Hematopoietic multipotent progenitor cell treated with erythropoietin and hydrocortisone succinate and interleukin-3 and kit ligand, for 4 days (in vitro differentiated cells): Measurements from ENCODE around the gene MKLN1.
A peak's percentile ranks its signal among the peaks of the same experiment; 100 is the strongest.
"Not testable (repeated sequence)": the region's sequence is repeated elsewhere in the genome, so short reads cannot be mapped to it uniquely, and the experiment has no call there.

Experiments used
- DNase-seq: peaks from one replicate; pipeline ENCODE4 v3.0.0-alpha.2; 2015

MKLN1 gene

DNA sequence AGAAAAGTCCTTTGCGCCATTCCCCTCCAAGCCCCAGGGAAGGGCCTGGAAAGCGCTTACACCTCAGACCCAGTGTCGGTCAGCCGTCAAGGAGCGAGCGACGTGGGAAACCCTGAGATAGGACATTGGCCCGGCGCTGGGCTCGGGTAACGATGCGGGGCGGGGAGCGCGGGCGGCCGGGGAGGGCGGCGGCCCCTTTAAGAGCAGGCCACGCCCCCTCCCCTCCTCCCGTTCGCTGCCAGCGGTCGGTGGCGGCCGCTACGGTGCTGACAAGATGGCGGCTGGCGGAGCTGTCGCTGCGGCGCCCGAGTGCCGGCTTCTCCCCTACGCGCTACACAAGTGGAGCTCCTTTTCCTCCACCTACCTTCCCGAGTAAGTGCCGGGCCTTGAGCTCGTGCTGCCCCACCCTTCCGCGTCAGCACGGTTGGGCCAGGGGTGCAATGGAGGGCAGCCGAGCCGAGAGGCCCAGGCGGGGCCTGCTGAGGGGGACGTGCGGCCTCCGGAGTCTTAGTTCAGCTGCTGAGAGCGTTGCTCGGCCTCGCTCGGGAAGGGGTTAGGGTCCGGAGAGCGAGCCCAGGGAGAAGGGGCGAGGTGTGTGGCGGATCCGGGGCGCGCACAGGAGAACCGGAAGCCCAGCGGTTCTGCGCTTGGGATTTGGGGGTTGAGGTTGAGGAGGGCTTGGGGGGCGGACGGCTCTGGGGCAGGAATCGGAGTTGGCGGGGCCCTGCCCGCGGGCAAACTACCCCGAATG is at the start of gene MKLN1:
Gene MKLN1, plus strand, starts transcription at position 251 of the 751 bp plus-strand sequence. Its CDS starts 24 bp downstream, at position 275.
- DNase-seq = peak; percentile 96

- DNase-seq = no peak
Observed at GRCh38 chr7:131279044-131279443, 48.6 kb upstream of the MKLN1 start.

GRCh38 chr7:131281266-131282048 is 46.2 kb upstream of the MKLN1 start:
- DNase-seq = no peak

GRCh38 chr7:131284702-131285419 is 42.8 kb upstream of the MKLN1 start:
- DNase-seq = no peak

DNA sequence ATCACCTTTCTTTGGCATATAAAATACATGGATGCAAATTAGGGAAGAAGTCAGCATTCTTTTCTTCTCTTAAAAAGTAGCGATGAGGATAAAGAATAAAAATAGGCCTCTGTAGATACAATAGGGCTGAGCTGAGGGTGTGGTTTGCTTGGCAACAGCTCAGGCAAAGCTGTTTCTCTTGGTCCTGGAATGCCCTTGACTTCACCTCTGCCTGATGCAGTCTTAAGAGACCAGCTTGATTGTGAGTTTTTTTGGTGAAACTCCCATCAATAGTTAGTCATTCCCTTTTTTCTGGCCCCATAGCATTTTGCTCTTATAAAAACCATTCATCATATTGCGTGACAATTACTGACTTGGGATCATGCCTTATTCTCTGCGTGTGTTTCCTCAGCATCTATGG is 42.1 kb upstream of the MKLN1 start:
- DNase-seq = no peak

DNA sequence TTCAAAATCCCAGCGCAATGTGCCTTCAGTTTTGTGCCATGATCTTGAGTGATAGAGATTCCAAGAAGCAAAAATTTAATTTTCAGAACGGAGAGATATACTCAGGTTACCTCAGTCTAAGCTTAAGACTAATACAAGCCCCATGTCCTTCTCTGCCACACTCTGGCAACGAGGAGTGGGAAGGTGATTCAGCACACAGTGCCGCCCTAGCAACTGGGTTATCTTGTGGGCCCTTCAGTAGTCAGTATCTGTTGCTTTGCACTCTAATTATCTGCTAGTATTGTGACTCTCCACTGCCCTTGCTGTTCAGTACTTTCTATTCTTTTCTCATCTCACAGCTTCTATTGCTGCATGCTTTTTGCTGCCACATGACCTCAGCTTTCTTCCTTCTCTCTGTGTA is 39.2 kb upstream of the MKLN1 start:
- peak; percentile 19 for DNase-seq

- DNase-seq = no peak
Observed at GRCh38 chr7:131289051-131289450, 38.6 kb upstream of the MKLN1 start.

GRCh38 chr7:131292141-131292905 is 35.4 kb upstream of the MKLN1 start:
- DNase-seq = no peak

GRCh38 chr7:131293018-131293417 is 34.7 kb upstream of the MKLN1 start:
- DNase-seq = no peak

- DNase-seq = no peak
Observed at GRCh38 chr7:131294553-131294952, 33.1 kb upstream of the MKLN1 start.

- DNase-seq = no peak
Observed at GRCh38 chr7:131298608-131298992, 29.1 kb upstream of the MKLN1 start.

- DNase-seq = no peak
Observed at GRCh38 chr7:131299074-131299473, 28.6 kb upstream of the MKLN1 start.

DNA sequence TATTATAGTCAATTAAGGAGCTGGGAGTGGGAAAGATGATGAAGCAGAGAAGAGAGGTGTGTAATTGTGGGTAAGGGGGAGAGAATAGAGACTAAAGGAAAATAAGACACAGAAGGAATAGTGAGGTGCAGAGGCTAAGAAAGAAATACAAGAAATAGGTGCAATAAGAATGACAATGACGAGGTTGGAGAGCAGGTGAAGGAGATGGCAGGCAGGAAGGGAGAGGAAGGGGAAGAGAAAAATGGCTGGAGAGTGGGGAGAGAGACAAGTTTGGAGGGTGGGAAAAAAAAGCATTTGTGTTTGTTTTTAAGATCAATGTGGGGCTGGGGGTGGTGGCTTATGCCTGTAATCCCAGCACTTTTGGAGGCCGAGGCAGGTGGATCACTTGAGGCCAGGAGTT is 27.6 kb upstream of the MKLN1 start:
- no peak for DNase-seq

- no peak for DNase-seq
Observed at GRCh38 chr7:131300572-131301466, 26.9 kb upstream of the MKLN1 start.

GRCh38 chr7:131302446-131302845 is 25.2 kb upstream of the MKLN1 start:
- no peak for DNase-seq

GRCh38 chr7:131302876-131303707 is 24.6 kb upstream of the MKLN1 start:
- no peak for DNase-seq

GRCh38 chr7:131305152-131305551 is 22.5 kb upstream of the MKLN1 start:
- no peak for DNase-seq

DNA sequence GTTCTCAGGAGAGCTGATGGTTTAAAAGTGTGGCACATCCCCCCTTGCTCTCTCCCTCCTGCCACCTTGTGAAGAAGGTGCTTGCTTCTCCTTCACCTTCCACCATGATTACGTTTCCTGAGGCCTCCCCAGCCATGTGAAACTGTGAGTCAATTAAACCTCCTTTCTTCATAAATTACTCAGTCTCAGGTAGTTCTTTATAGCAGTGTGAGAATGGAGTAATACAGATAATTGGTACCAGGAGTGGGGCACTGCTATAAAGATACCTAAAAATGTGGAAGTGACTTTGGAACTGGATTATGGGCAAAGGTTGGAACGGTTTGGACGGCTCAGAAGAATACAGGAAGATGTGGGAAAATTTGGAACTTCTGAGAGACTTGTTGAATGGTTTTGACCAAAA is 21.6 kb upstream of the MKLN1 start:
- DNase-seq = not testable (repeated sequence)

DNA sequence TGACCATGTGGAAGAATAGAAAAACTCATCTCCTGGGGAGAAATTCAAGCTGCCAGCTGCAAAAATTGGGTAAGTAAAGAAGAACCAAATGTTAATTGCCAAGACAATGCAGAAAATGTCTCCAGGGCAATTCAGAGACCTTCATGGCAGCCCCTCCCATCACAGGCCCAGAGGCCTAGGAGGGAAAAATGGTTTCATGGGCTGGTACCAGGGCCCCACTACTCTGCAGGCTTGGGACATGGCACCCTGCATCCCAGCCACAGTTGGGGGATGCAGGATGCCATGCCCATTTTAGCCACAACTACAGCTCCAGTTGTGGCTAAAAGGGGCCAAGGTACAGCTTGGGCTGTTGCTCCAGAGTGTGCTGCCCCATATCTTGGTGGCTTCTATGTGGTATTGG is 20.9 kb upstream of the MKLN1 start:
- DNase-seq = no peak

DNA sequence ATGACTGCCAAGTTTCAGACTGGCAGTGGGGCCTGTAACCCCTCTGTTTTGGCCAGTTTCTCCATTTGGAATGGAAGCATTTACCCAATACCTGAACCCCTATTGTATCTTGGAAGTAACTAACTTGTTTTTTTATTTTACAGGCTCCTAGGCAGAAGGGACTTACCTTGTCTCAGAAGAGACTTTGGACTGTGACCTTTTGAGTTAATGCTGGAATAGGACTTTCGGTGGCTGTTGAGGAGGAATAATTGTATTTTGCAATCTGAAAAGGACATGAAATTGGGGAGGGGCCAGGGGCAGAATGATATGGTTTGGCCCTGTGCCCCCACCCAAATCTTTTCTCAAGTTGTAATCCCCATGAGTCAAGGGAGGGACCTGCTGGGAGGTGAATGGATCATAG is 20.0 kb upstream of the MKLN1 start:
- no peak for DNase-seq

DNA sequence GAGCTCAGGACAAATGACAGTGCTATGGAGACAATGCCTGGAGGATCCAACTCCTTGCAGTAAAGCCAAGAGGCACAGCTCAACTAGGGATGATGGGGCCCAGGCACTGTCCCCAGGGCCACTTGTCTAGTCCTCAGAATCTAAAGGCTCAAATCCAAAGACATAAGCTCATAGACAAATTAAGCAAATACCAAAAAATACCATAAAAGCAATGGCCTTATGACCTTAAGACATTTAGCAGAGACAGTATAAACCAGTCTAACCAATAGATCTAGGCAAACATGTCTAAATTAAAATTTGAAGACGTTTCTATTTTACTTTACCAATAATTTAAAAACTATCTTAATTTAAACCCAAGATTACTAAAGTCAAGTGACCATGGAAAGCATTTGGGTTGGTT is 14.8 kb upstream of the MKLN1 start:
- no peak for DNase-seq
